Bronchial epithelial cell (primary cell): ENCODE results near the gene RNF166. TPM values are rescaled to one million over a fixed set of nuclear protein-coding genes. Genes with fewer than 3 reads are reported as not detected.

Experiments
- DNase-seq: peaks from one replicate; pipeline ENCODE4 v3.0.0-alpha.2; 2010; ENCODE audit warnings: low read depth
- FAIRE-seq: peaks from 2 replicates; lab custom pipeline; 2011; peaks lifted over from hg19 to GRCh38; lab: Jason Lieb, UNC
- H3K27me3 ChIP-seq: 2 replicates; pipeline ENCODE4 v1.5.1; 2011; ENCODE audit warnings: low read length; ENCODE audit not compliant: control insufficient read depth, insufficient read depth
- H3K36me3 ChIP-seq: 2 replicates; pipeline ENCODE4 v1.5.1; 2011; ENCODE audit warnings: low read length; ENCODE audit not compliant: control insufficient read depth, insufficient read depth
- H3K4me3 ChIP-seq: 2 replicates; pipeline ENCODE4 v1.5.1; 2011; ENCODE audit warnings: mild to moderate bottlenecking, low read depth, low read length, control low read depth
- CTCF ChIP-seq: IDR thresholded peaks from 2 replicates; pipeline ENCODE4 v1.5.1; 2011; ENCODE audit warnings: mild to moderate bottlenecking, moderate library complexity, low read length, control low read depth, inconsistent platforms; ENCODE audit not compliant: insufficient read depth, severe bottlenecking
- total RNA-seq: library from RNA; depleted of rRNA; stranded (reverse); fragments of >200 nt; gene quantifications from 2 replicates; pipeline ENCODE4 v1.2.1, GENCODE V29; 2014

The RNF166 gene
- total RNA-seq, 1 donor from 2014 or later, result 9.7 TPM

GRCh38 chr16:88695753-88696152 lies 10.5 kb downstream of the RNF166 start:
- DNase-seq (no peak), FAIRE-seq (no peak)
- TF ChIP-seq CTCF, result no peak
- H3K4me3 ChIP-seq, result no peak overlapping the region
- H3K27me3 ChIP-seq, result no peaks in the 10 kb centered on the region
- peaks cover 3% of the 10 kb centered on the region for H3K36me3 ChIP-seq

- FAIRE-seq, result no peak
- DNase-seq, result no peak
- Histone ChIP-seq H3K36me3 (peaks cover 3% of the 10 kb centered on the region), H3K27me3 (no peaks in the 10 kb centered on the region), H3K4me3 (no peak overlapping the region)
- no peak for TF ChIP-seq CTCF
These were observed 11.0 kb downstream of the RNF166 start for GRCh38 chr16:88695218-88695617.

GRCh38 chr16:88694221-88695087 lies 11.8 kb downstream of the RNF166 start:
- TF ChIP-seq CTCF, result no peak
- FAIRE-seq, result no peak
- no peaks in the 10 kb centered on the region for H3K27me3 ChIP-seq
- no peak overlapping the region for H3K4me3 ChIP-seq
- H3K36me3 ChIP-seq, result peaks cover 3% of the 10 kb centered on the region
- DNase-seq, result no peak

GRCh38 chr16:88693420-88694177 lies 12.6 kb downstream of the RNF166 start:
- TF ChIP-seq CTCF, result no peak
- H3K4me3 ChIP-seq, result no peak overlapping the region
- H3K27me3 ChIP-seq, result no peaks in the 10 kb centered on the region
- DNase-seq (no peak), FAIRE-seq (no peak)
- H3K36me3 ChIP-seq, result peaks cover 3% of the 10 kb centered on the region

GRCh38 chr16:88692861-88693260 lies 13.3 kb downstream of the RNF166 start:
- Histone ChIP-seq H3K36me3 (peaks cover 3% of the 10 kb centered on the region), H3K27me3 (no peaks in the 10 kb centered on the region), H3K4me3 (no peak overlapping the region)
- FAIRE-seq (no peak), DNase-seq (no peak)
- TF ChIP-seq CTCF, result no peak
